ENCODE measurements around the gene GLRX3.
A peak's percentile ranks its signal among the peaks of the same experiment; 100 is the strongest.

Gene GLRX3

GRCh38 chr10:130137659-130138478 is 1.7 kb downstream of the GLRX3 start:
- DNase-seq (ENCODE audit: low spot score): no peak

- DNase-seq (ENCODE audit: low spot score): no peak
Measured at GRCh38 chr10:130138479-130138866, 2.3 kb downstream of the GLRX3 start.

- no peak for DNase-seq (ENCODE audit: low spot score)
Measured at GRCh38 chr10:130140425-130140824, 4.2 kb downstream of the GLRX3 start.

GRCh38 chr10:130141038-130141437 is 4.8 kb downstream of the GLRX3 start:
- DNase-seq (ENCODE audit: low spot score): no peak

- no peak for DNase-seq (ENCODE audit: low spot score)
Measured at GRCh38 chr10:130141460-130141859, 5.3 kb downstream of the GLRX3 start.

GRCh38 chr10:130141878-130142277 is 5.7 kb downstream of the GLRX3 start:
- no peak for DNase-seq (ENCODE audit: low spot score)

- no peak for DNase-seq (ENCODE audit: low spot score)
Measured at GRCh38 chr10:130146042-130146441, 9.9 kb downstream of the GLRX3 start.

- no peak for DNase-seq (ENCODE audit: low spot score)
Measured at GRCh38 chr10:130159192-130159794, 23.1 kb downstream of the GLRX3 start.

GRCh38 chr10:130160775-130161174 is 24.6 kb downstream of the GLRX3 start:
- no peak for DNase-seq (ENCODE audit: low spot score)

GRCh38 chr10:130161331-130161730 is 25.1 kb downstream of the GLRX3 start:
- DNase-seq (ENCODE audit: low spot score): no peak

GRCh38 chr10:130167193-130167592 is 31.0 kb downstream of the GLRX3 start:
- DNase-seq (ENCODE audit: low spot score): no peak

- DNase-seq (ENCODE audit: low spot score): no peak
Measured at GRCh38 chr10:130167707-130168106, 31.5 kb downstream of the GLRX3 start.

- peak; percentile 41 for DNase-seq (ENCODE audit: low spot score)
Measured at GRCh38 chr10:130169136-130169859, 33.1 kb downstream of the GLRX3 start.

- DNase-seq (ENCODE audit: low spot score): no peak
Measured at GRCh38 chr10:130171196-130171595, 35.0 kb downstream of the GLRX3 start.

GRCh38 chr10:130174328-130174727 is 38.1 kb downstream of the GLRX3 start:
- no peak for DNase-seq (ENCODE audit: low spot score)

GRCh38 chr10:130175074-130175473 is 38.9 kb downstream of the GLRX3 start:
- DNase-seq (ENCODE audit: low spot score): no peak

- no peak for DNase-seq (ENCODE audit: low spot score)
Measured at GRCh38 chr10:130177250-130177649, 41.1 kb downstream of the GLRX3 start.

- DNase-seq (ENCODE audit: low spot score): peak; percentile 66
Measured at GRCh38 chr10:130179640-130180039, 43.4 kb downstream of the GLRX3 start.

- no peak for DNase-seq (ENCODE audit: low spot score)
Measured at GRCh38 chr10:130180416-130180815, 44.2 kb downstream of the GLRX3 start.

GRCh38 chr10:130181858-130182257 is 45.7 kb downstream of the GLRX3 start:
- DNase-seq (ENCODE audit: low spot score): no peak

GRCh38 chr10:130185591-130185990 is 49.4 kb downstream of the GLRX3 start:
- no peak for DNase-seq (ENCODE audit: low spot score)

- DNase-seq (ENCODE audit: low spot score): no peak
Measured at GRCh38 chr10:130188195-130189175, 52.3 kb downstream of the GLRX3 start.

Data from iPS-NIHi11 (cell line).